KBM-7 (cell line): ENCODE measurements around the gene IL23R.
"Not testable (repeated sequence)": the region's sequence is repeated elsewhere in the genome, so short reads cannot be mapped to it uniquely, and the experiment has no call there.

Experiments
- DNase-seq: peaks from one replicate; pipeline ENCODE4 v3.0.0-alpha.2; 2015
- in situ Hi-C: fragments of 300-500 bp; cut with MboI; formaldehyde crosslinking; loops from 2 replicates; pipeline ENCODE4 v1.14.3; 2020; ENCODE audit warnings: low sequenced_read_pairs, low pct_unique_long_range_greater_than_20kb, mixed read lengths

The IL23R gene

DNA sequence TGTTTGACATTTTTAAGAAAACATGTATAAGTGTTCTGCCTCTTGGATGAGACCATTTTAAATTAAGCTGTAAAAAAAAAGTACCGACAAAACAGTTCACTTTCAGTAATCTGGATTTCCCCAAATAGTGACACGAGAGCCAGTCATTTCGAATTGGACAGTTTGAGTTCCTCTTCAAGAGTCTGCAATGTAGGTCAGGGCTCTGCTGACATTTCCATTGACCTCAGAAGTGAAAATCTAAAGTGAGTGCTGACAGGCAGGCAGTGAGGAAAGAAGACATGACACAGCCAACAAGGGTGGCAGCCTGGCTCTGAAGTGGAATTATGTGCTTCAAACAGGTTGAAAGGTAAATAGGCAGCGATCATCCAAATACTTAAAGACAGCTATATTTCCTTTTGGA, at the start of gene IL23R:
IL23R (plus strand) TSS at position 259 of the 400 bp plus-strand sequence. CDS start 1,667 bp downstream, outside the sequence.
- no peak for DNase-seq
- in situ Hi-C loops, result no loop called here

DNA sequence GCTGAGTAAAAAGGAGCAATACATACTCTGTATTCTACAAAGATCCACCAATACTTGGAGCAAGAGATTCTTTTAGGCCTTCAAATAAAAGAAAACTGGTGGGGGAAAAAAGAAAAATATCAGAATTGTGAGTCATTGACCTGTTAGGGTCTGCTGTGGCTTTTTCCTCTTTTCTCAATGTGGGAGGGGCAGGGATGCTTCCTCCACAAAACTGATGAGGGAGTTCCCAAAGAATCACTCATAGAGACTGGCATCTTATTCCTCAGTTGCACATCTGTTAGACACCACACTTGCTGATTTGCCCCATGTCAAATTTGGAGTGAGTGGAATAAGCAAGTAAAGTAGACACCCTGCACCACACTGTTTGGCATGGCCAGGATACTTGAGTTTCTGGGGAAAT, 48.1 kb upstream of the IL23R start:
- in situ Hi-C loops, result no loop called here
- DNase-seq, result no peak

GRCh38 chr1:67118646-67119045, 47.6 kb upstream of the IL23R start:
- DNase-seq, result no peak
- in situ Hi-C loops, result no loop called here

GRCh38 chr1:67120855-67121619, 45.2 kb upstream of the IL23R start:
- in situ Hi-C loops, result no loop called here
- no peak for DNase-seq

DNA sequence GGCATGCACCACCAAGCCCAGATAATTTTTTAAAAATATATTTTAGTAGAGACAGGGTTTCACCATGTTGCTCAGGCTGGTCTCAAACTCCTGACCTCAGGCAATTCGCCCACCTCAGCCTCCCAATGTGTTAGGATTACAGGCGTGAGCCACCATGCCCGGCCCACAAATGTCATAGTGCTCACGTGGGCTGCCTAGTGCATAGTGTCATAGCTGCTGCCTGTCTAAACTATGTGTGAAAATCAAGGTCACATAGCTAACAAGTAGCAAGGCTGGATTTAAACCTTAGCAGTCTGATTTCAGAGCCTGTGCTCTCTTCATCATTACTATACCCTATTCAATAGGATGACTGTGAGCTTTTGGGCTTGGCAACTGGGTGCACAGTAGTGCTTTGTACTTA, 41.8 kb upstream of the IL23R start:
- in situ Hi-C loops, result no loop called here
- DNase-seq, result no peak

GRCh38 chr1:67126111-67126746, 40.0 kb upstream of the IL23R start:
- DNase-seq, result peak; percentile 26
- in situ Hi-C loops, result loop anchor here (25.0 kb wide), 2 partner anchors 114 to 364 kb away; partner anchors contain the start of gene DYNLT5

- no peak for DNase-seq
- in situ Hi-C loops, result loop anchor here (25.0 kb wide), 2 partner anchors 115 to 365 kb away; partner anchors contain the start of gene DYNLT5
These were observed 39.3 kb upstream of the IL23R start for GRCh38 chr1:67126974-67127373.

DNA sequence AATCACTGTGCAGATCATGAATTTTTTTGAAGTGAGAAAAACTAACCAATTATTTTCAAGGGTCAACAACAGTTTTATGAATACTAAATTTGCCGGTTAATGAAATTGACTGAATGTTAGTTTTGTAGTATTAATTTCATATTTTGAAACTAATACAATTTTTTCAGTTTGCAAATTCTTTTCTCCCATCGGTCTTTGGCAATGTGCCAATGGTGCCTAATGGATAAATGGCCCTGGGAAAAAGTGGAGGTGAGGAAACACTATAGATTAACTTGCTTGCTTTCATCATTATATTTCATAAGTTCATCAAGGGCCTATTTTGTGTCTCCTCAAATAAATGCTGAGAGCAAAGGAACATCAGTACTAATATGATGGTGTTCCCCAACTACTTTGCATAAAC, 35.6 kb upstream of the IL23R start:
- no peak for DNase-seq
- in situ Hi-C loops, result loop anchor here (25.0 kb wide), 2 partner anchors 118 to 368 kb away; partner anchors contain the start of gene DYNLT5

DNA sequence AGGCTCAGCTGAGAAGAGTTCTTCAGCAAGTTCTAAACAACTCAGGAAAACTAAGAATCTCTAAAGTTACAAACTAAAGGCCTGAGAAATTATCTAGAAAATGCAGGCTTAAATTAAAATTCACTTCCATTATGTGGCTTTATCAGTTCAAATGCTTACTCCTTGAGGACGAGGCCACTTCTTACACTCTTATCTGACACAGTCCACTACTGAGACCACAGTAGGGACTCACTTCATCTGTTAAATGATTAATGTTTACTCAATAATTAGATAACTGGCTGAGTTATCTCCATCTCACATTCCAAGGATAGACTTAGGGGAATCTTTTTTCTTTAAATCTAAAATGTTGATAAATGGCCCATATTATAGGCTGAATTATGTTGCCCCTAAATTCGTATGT, 33.1 kb upstream of the IL23R start:
- no peak for DNase-seq
- in situ Hi-C loops, result loop anchor here (25.0 kb wide), 2 partner anchors 121 to 371 kb away; partner anchors contain the start of gene DYNLT5

- DNase-seq, result no peak
- in situ Hi-C loops, result loop anchor here (25.0 kb wide), 2 partner anchors 122 to 372 kb away; partner anchors contain the start of gene DYNLT5
These were observed 31.6 kb upstream of the IL23R start, which contains the start of gene C1orf141 for GRCh38 chr1:67134695-67135094. C1orf141 (minus strand) TSS chr1:67134970; CDS start chr1:67127240, 7,730 bp downstream.

- peak; percentile 21 for DNase-seq
- in situ Hi-C loops, result loop anchor here (25.0 kb wide), 2 partner anchors 123 to 373 kb away; partner anchors contain the start of gene DYNLT5
These were observed 30.9 kb upstream of the IL23R start for GRCh38 chr1:67135354-67135753.

- in situ Hi-C loops, result loop anchor here (25.0 kb wide), 2 partner anchors 125 to 375 kb away; partner anchors contain the start of gene DYNLT5
- no peak for DNase-seq
These were observed 28.9 kb upstream of the IL23R start for GRCh38 chr1:67137307-67137753.

DNA sequence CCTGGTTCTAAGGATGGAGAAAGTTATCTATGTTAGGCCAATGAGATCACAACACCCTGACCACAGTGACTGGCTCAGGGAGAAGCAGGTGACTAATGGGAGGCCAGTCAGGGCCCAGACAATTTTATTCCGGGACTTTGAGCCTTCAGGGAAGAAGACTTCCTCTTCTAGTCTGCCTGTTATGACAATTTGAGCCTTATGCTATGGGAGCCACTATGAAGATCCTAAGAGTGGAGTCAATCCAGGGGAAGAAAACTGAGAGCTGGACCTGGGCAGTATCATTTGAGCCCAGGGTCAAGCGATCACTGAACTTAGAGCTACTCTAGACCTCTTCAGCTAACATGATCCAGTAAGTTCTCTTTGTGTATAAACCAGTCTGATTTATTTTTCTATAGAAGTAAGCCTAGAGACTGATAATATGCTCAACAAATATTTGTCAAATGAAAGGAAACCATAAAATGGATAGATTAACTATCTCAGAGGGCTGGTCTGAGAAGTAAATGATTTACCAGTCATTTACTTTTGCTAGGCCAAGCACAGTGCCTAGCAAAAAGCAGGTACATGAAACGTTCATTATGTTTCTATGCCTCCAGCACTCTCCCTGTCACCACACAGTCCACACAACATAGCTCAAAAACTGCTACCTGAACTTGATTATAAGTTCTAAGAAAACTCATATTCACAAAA, 27.3 kb upstream of the IL23R start:
- in situ Hi-C loops, result loop anchor here (25.0 kb wide), 2 partner anchors 127 to 377 kb away; partner anchors contain the start of gene DYNLT5
- no peak for DNase-seq

DNA sequence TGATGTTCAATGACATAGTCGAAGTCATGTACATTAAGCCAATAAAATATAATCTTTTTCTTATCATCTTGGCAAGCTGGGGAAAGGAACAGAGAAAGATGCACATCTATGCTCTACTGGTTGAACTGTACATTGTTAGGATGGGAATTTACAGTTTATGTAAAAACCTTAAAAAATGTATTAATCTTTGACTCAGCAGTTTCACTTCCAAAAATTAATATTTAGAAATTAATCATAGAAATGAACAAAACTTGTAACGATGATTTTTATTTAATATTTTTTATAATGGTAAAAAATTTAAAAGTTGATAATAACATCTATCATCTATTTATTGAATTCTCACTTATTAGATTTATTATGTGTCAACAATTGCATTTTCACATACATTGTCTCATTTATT, 25.8 kb upstream of the IL23R start:
- DNase-seq, result no peak
- in situ Hi-C loops, result loop anchor here (25.0 kb wide), 2 partner anchors 128 to 378 kb away; partner anchors contain the start of gene DYNLT5

DNA sequence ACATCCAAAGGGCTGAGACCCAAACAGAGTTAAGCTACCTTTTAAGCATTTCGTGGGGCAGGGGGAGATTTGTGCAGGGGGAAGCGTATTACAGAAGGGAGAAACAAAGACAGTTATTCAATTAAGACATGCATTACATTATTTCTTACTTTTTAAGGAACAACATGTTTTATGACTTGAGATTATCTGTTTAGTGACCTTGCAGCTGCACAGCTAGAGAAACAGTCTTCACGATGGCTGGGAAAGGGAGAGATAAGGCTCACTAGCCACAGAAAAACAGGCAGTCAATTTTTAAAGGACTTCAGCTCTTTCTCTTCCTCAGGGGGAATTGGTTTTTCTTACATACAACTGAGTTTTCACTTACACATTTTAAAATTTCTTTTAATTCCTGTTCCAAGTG, 24.4 kb upstream of the IL23R start:
- in situ Hi-C loops, result loop anchor here (25.0 kb wide), 2 partner anchors 130 to 380 kb away; partner anchors contain the start of gene DYNLT5
- DNase-seq, result not testable (repeated sequence)

GRCh38 chr1:67142931-67143330, 23.3 kb upstream of the IL23R start:
- DNase-seq, result no peak
- in situ Hi-C loops, result loop anchor here (25.0 kb wide), 2 partner anchors 131 to 381 kb away; partner anchors contain the start of gene DYNLT5

- in situ Hi-C loops, result loop anchor here (25.0 kb wide), 2 partner anchors 132 to 382 kb away; partner anchors contain the start of gene DYNLT5
- DNase-seq, result no peak
These were observed 22.3 kb upstream of the IL23R start for GRCh38 chr1:67143966-67144365.

GRCh38 chr1:67144696-67145095, 21.6 kb upstream of the IL23R start:
- DNase-seq, result peak; percentile 18
- in situ Hi-C loops, result loop anchor here (25.0 kb wide), 2 partner anchors 132 to 382 kb away; partner anchors contain the start of gene DYNLT5

DNA sequence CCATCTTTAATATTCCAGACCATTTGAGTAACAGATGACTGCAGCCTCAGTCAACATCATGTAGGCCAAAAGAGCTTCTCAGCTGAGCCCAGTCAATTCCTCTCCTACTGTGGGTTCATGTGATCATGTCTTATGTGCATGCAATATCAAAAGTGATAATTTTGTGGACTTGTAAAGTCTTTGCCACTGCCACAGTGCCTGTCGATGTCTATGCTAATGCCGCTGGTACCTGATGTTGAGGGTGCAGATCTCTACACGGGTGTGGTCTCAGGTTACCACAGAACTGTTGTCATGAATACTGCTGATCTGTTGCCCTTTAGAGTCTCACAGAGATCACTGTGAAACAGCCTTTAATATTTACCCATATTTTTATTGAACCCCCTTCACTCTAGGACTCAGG, 20.2 kb upstream of the IL23R start:
- no peak for DNase-seq
- in situ Hi-C loops, result loop anchor here (25.0 kb wide), 2 partner anchors 134 to 384 kb away; partner anchors contain the start of gene DYNLT5
